K562 (cell line): ENCODE measurements around the gene URI1. TPM values are rescaled to one million over a fixed set of nuclear protein-coding genes. Genes with fewer than 3 reads are reported as not detected.

Source experiments
- ATAC-seq: fragments of 200-7000 bp; cut with Tn5 transposase; 3 replicates; pipeline ENCODE4 v1.9.1; 2020; ENCODE audit warnings: moderate library complexity
- BruUV-seq: library from RNA; stranded (reverse); fragments of 400-500 nt; replicated peaks from 2 replicates; lab custom pipeline; 2021; lab: Mats Ljungman, UMichigan
- CTCF ChIA-PET: fragments of 300-600 bp; formaldehyde crosslinking; extraction: SDS; loops from one replicate; lab custom pipeline; 2021; ENCODE audit warnings: low intra/inter-chr PET ratio; lab: Yijun Ruan, JAX
- POLR2A ChIA-PET: fragments of 300-600, 350-650 bp; sonication (Branson Sonifier 250); formaldehyde crosslinking; extraction: SDS; loops from one replicate; lab custom pipeline; 2021; ENCODE audit warnings: antibody characterized with exemption, inconsistent platforms; lab: Yijun Ruan, JAX
- DNase-seq, 4 experiments: peaks; one replicate each; pipeline versions ENCODE4 v3.0.0 to v3.0.0-alpha.2; 2011 to 2018; ENCODE audit warnings: low spot score in 3 of 4, mixed read lengths in 3 of 4; ENCODE audit errors: extremely low read depth in 1 of 4
- FAIRE-seq: peaks from 2 replicates; lab custom pipeline; 2011; peaks lifted over from hg19 to GRCh38; lab: Jason Lieb, UNC
- H2AFZ ChIP-seq: 2 replicates; pipeline ENCODE4 v1.6.0; 2011; ENCODE audit warnings: low read depth, low read length, control low read depth, inconsistent platforms
- H3K27ac ChIP-seq: fragments of 200-600 bp; 3 replicates; pipeline ENCODE4 v1.8.0; 2011; ENCODE audit warnings: low read depth, mild to moderate bottlenecking, control low read depth, inconsistent platforms, low read length, moderate library complexity, mixed read lengths; ENCODE audit errors: extremely low read depth
- H3K27me3 ChIP-seq, 2 experiments: fragments of 300-600 bp in 1 of 2; 2 replicates in 1 of 2; 3 replicates in 1 of 2; pipeline versions ENCODE4 v1.6.0 to v1.8.0; 2011; ENCODE audit warnings: inconsistent platforms in 2 of 2, low read length in 2 of 2, mild to moderate bottlenecking in 1 of 2, mixed read lengths in 1 of 2, moderate library complexity in 1 of 2; ENCODE audit not compliant: control insufficient read depth in 2 of 2, insufficient read depth in 2 of 2
- H3K36me3 ChIP-seq: fragments of 300-600 bp; 3 replicates; pipeline ENCODE4 v1.8.0; 2011; ENCODE audit warnings: mild to moderate bottlenecking, low read length, inconsistent platforms; ENCODE audit not compliant: control insufficient read depth, insufficient read depth
- H3K4me1 ChIP-seq, 2 experiments: fragments of 200-600 bp in 1 of 2; replicated peaks in 1 of 2; 2 replicates in 1 of 2; 3 replicates in 1 of 2; pipeline versions ENCODE4 v1.5.1 to v1.8.0; 2011; ENCODE audit warnings: inconsistent platforms in 2 of 2, low read length in 2 of 2, mild to moderate bottlenecking in 1 of 2, mixed read lengths in 1 of 2, moderate library complexity in 1 of 2; ENCODE audit not compliant: control insufficient read depth in 2 of 2, insufficient read depth in 2 of 2
- H3K4me2 ChIP-seq: 2 replicates; pipeline ENCODE4 v1.6.1; 2011; ENCODE audit warnings: low read length, control low read depth, inconsistent platforms, mixed read lengths; ENCODE audit not compliant: insufficient read depth
- H3K4me3 ChIP-seq: fragments of 200-600 bp; sonication (generic), shearing (Covaris generic); 2 replicates; pipeline ENCODE4 v1.5.1; 2016; ENCODE audit warnings: control low read depth, inconsistent platforms
- H3K79me2 ChIP-seq: fragments of 200-600 bp; 3 replicates; pipeline ENCODE4 v1.8.0; 2011; ENCODE audit warnings: low read length, inconsistent platforms; ENCODE audit not compliant: control insufficient read depth, insufficient read depth
- H3K9ac ChIP-seq, 2 experiments: 2 replicates each; pipeline versions ENCODE4 v1.6.0 to v1.6.1; 2011; ENCODE audit warnings: low read depth in 2 of 2, low read length in 2 of 2, control low read depth in 1 of 2, inconsistent platforms in 1 of 2, mild to moderate bottlenecking in 1 of 2, mixed read lengths in 1 of 2; ENCODE audit not compliant: insufficient read depth in 1 of 2
- H3K9me1 ChIP-seq: one replicate; pipeline ENCODE4 v1.6.0; 2011; ENCODE audit warnings: inconsistent platforms, mild to moderate bottlenecking, low read length, moderate library complexity; ENCODE audit not compliant: control insufficient read depth, insufficient read depth
- H3K9me3 ChIP-seq: replicated peaks from 2 replicates; pipeline ENCODE4 v1.5.1; 2011; ENCODE audit warnings: low read depth, low read length, inconsistent platforms; ENCODE audit not compliant: control insufficient read depth, insufficient read depth
- H4K20me1 ChIP-seq: replicated peaks from 2 replicates; pipeline ENCODE4 v1.6.1; 2011; ENCODE audit warnings: low read length, inconsistent platforms, mixed read lengths; ENCODE audit not compliant: control insufficient read depth, insufficient read depth
- RAD21 ChIP-seq, 2 experiments: fragments of 250-450 bp in 1 of 2; fragments of 450-650 bp in 1 of 2; sonication (Bioruptor Pico) in 1 of 2; formaldehyde crosslinking in 1 of 2; IDR thresholded peaks in 1 of 2; conservative IDR thresholded peaks in 1 of 2; 2 replicates each; pipeline versions ENCODE4 v1.4.0 to v1.8.0; 2020 to 2022; ENCODE audit warnings: mild to moderate bottlenecking in 2 of 2, moderate library complexity in 1 of 2
- ZNF717 ChIP-seq: fragments of 250-450 bp; sonication (Bioruptor Pico); IDR thresholded peaks from 2 replicates; pipeline ENCODE4 v1.5.0; 2021
- in situ Hi-C: fragments of 300-500 bp; cut with MboI; formaldehyde crosslinking; loops from 4 replicates; pipeline ENCODE4 v1.15.0; 2018; ENCODE audit warnings: inconsistent platforms, mixed read lengths
- intact Hi-C: fragments of 100-400 bp; cut with micrococcal nuclease; formaldehyde crosslinking; loops from 2 replicates; pipeline ENCODE4 v1.14.2; 2022
- polyA plus RNA-seq, 8 experiments: library from polyadenylated mRNA; depleted of rRNA in 4 of 8; stranded (reverse) in 5 of 8; unstranded in 3 of 8; fragments of >200 nt; fragmentation: Nextera tagmentation in 2 of 8; fragmentation: Illumina TruSeq in 1 of 8; extraction: Ambion mirVana in 2 of 8; extraction: Trizol in 1 of 8; gene quantifications; 2 replicates each; pipeline versions ENCODE4 v1.2.1 to v1.2.3, GENCODE V29; 2011 to 2014; ENCODE audit warnings: inconsistent platforms in 1 of 8, missing spikeins in 1 of 8
- total RNA-seq, 7 experiments: library from RNA; depleted of rRNA in 6 of 7; stranded (reverse); fragments of >200 nt in 6 of 7; fragmentation: Illumina TruSeq in 2 of 7; extraction: Trizol in 2 of 7; gene quantifications; 2 replicates each; pipeline versions ENCODE4 v1.2.1 to v1.2.3, GENCODE V29; 2011 to 2021; ENCODE audit warnings: low replicate concordance in 1 of 7
- TF ChIP-seq, protein P1 (sequence below), 3 experiments: IDR thresholded peaks in 2 of 3; conservative IDR thresholded peaks in 1 of 3; 2 replicates each; pipeline ENCODE4 v1.5.1; 2011 to 2012; ENCODE audit warnings: low read length in 3 of 3, mild to moderate bottlenecking in 3 of 3, control low read depth in 2 of 3, improper control_type of control experiment in 1 of 3, inconsistent platforms in 1 of 3, low read depth in 1 of 3, mixed read lengths in 1 of 3, moderate library complexity in 1 of 3; ENCODE audit not compliant: insufficient read depth in 2 of 3

URI1 gene
- total and polyA plus RNA-seq, 9 of the 15 experiments (the other 6 are each of a cell fraction or from before 2014, with no cell fraction given) = 16.9 to 87.4 (median 63.9) TPM

GRCh38 chr19:29966588-29967249 is 24.7 kb downstream of the URI1 start:
- no peak overlapping the region for H3K4me3 ChIP-seq
- peak; percentile 64 for FAIRE-seq

More at GRCh38 chr19:29966588-29967249, 24.7 kb downstream of the URI1 start:
- Histone ChIP-seq H3K27me3 (no peaks in the 10 kb centered on the region), H3K9ac (no peak overlapping the region; a peak in 1 of 4 replicates), H3K27ac (no peak overlapping the region), H3K4me1 (peaks cover 5 to 28% of the 10 kb centered on the region in 2 experiments; a peak in 4 of 5 replicates), H3K36me3 (no peaks in the 10 kb centered on the region), H3K9me1 (no peaks in the 10 kb centered on the region), H4K20me1 (peaks cover 38% of the 10 kb centered on the region; the same call in 1 of the 2 replicates), H3K9me3 (no peaks in the 10 kb centered on the region), H3K79me2 (peaks cover 100% of the 10 kb centered on the region), H3K4me2 (no peak overlapping the region), H2AFZ (no peak overlapping the region)
- intact Hi-C loops (no loop called here), in situ Hi-C loops (no loop called here)
- ATAC-seq (peak; percentile 77), DNase-seq (no peak)
- no TSS peak for BruUV-seq
- ChIA-PET CTCF (interaction anchor here (0.9 kb wide), 1 partner anchor 74 kb away, joined by 3 read pairs; no protein-coding TSS in a partner anchor), POLR2A (interaction anchor here (0.5 to 1.9 kb wide), 7 partner anchors 9 to 218 kb away, joined by 3 to 8 read pairs (median 3); no protein-coding TSS in a partner anchor)
- TF ChIP-seq, protein P1, sequence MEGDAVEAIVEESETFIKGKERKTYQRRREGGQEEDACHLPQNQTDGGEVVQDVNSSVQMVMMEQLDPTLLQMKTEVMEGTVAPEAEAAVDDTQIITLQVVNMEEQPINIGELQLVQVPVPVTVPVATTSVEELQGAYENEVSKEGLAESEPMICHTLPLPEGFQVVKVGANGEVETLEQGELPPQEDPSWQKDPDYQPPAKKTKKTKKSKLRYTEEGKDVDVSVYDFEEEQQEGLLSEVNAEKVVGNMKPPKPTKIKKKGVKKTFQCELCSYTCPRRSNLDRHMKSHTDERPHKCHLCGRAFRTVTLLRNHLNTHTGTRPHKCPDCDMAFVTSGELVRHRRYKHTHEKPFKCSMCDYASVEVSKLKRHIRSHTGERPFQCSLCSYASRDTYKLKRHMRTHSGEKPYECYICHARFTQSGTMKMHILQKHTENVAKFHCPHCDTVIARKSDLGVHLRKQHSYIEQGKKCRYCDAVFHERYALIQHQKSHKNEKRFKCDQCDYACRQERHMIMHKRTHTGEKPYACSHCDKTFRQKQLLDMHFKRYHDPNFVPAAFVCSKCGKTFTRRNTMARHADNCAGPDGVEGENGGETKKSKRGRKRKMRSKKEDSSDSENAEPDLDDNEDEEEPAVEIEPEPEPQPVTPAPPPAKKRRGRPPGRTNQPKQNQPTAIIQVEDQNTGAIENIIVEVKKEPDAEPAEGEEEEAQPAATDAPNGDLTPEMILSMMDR (IDR thresholded peaks at IDR 0.05 in 2 of 3, conservative IDR thresholded peaks at IDR 0.05 in 1 of 3; ENCODE audit: insufficient read depth in 2 of 3, low read depth in 1 of 3, low read length in 3 of 3) = peak in 2 of 3 experiments; percentile 10 to 39; a peak in 2 of 6 replicates
- TF ChIP-seq RAD21 (CRISPR knock-in tag; conservative IDR thresholded peaks at IDR 0.05 in 1 of 2, IDR thresholded peaks at IDR 0.05 in 1 of 2) = peak in 1 of 2 experiments; percentile 40; a peak in 2 of 4 replicates
- no peak for TF ChIP-seq ZNF717 (CRISPR knock-in tag)
